Peyer's patch (tissue), 4 donors: ENCODE results near the gene TMEM259. TPM values are rescaled to one million over a fixed set of nuclear protein-coding genes. Genes with fewer than 3 reads are reported as not detected.

ENCODE experiments used
- DNase-seq, 3 donors: peaks; one replicate each; pipeline ENCODE4 v3.0.0-alpha.2; 2017 to 2019
- H3K27ac ChIP-seq, 4 donors: fragments of 200-600 bp; sonication (generic); one replicate each; pipeline ENCODE4 v1.5.1; 2016 to 2019
- H3K27me3 ChIP-seq, 2 donors: fragments of 200-600 bp; sonication (generic); one replicate each; pipeline ENCODE4 v1.5.1; 2019
- H3K36me3 ChIP-seq, 3 donors: fragments of 200-600 bp; sonication (generic); one replicate each; pipeline ENCODE4 v1.5.1; 2016 to 2019
- H3K4me1 ChIP-seq, 4 donors: fragments of 200-600 bp; sonication (generic); one replicate each; pipeline ENCODE4 v1.5.1; 2016 to 2019
- H3K4me3 ChIP-seq, 4 donors: fragments of 200-600 bp; sonication (generic); 1 replicate in 3 of 4; 2 replicates in 1 of 4; pipeline ENCODE4 v1.5.1; 2016 to 2019; ENCODE audit warnings: mild to moderate bottlenecking in 1 of 4
- H3K9me3 ChIP-seq, 4 donors: fragments of 200-600 bp; sonication (generic); one replicate each; pipeline ENCODE4 v1.5.1; 2016 to 2019; ENCODE audit warnings: mild to moderate bottlenecking in 1 of 4
- CTCF ChIP-seq, 6 experiments: fragments of 450-650 bp in 4 of 6; fragments of 200-600 bp in 2 of 6; sonication (generic) in 1 of 6; IDR thresholded peaks; one replicate each; pipeline ENCODE4 v1.5.1; 2017 to 2019; ENCODE audit warnings: antibody characterized with exemption in 6 of 6, mild to moderate bottlenecking in 3 of 6, moderate library complexity in 1 of 6
- POLR2A ChIP-seq, 2 donors: fragments of 450-650 bp; IDR thresholded peaks; one replicate each; pipeline ENCODE4 v1.5.1; 2017; ENCODE audit warnings: antibody characterized with exemption in 2 of 2, mild to moderate bottlenecking in 2 of 2, moderate library complexity in 2 of 2
- total RNA-seq, 4 donors: library from RNA; depleted of rRNA; stranded (reverse); fragments of >200 nt; gene quantifications; one replicate each; pipeline ENCODE4 v1.1.0, GENCODE V29; 2016

The TMEM259 gene
- total RNA-seq, 4 donors from 2014 or later, result 287 to 409 (median 366) TPM

GRCh38 chr19:1067341-1067957, 46.5 kb upstream of the TMEM259 start:
- peak overlapping the region; percentile 76 to 99 (median 84) for H3K27ac ChIP-seq
- peaks cover 0 to 61% (median 35%) of the 10 kb centered on the region in 4 donors for H3K4me1 ChIP-seq
- peak in 1 of 3 donors; percentile 55 for DNase-seq

GRCh38 chr19:1066748-1067340, 45.9 kb upstream of the TMEM259 start, which contains the start of gene ARHGAP45:
Gene ARHGAP45 (plus strand): TSS chr19:1067167. CDS start chr19:1067406, 239 bp downstream.
- Histone ChIP-seq H3K4me1 (peaks cover 0 to 61% (median 35%) of the 10 kb centered on the region in 4 donors), H3K36me3 (no peaks in the 10 kb centered on the region), H3K27me3 (peaks cover 0 to 37% of the 10 kb centered on the region in 2 donors), H3K4me3 (peak within 1 kb of the TSS; percentile 56 to 75 (median 64)), H3K27ac (peak within 1 kb of the TSS; percentile 76 to 99 (median 84)), H3K9me3 (no peaks in the 10 kb centered on the region)
- TF ChIP-seq CTCF (IDR thresholded peaks at IDR 0.05), result no peak
- no peak for TF ChIP-seq POLR2A (IDR thresholded peaks at IDR 0.05)
- DNase-seq, result peak; percentile 73 to 92 (median 86)

More at GRCh38 chr19:1067341-1067957, 46.5 kb upstream of the TMEM259 start:
- Histone ChIP-seq H3K4me3 (peak overlapping the region; percentile 56 to 75 (median 64)), H3K27me3 (peaks cover 0 to 37% of the 10 kb centered on the region in 2 donors), H3K9me3 (no peaks in the 10 kb centered on the region), H3K36me3 (no peaks in the 10 kb centered on the region)
- TF ChIP-seq CTCF (IDR thresholded peaks at IDR 0.05) (no peak), POLR2A (IDR thresholded peaks at IDR 0.05) (no peak)

- peaks cover 0 to 32% of the 10 kb centered on the region in 2 donors for H3K27me3 ChIP-seq
- H3K36me3 ChIP-seq, result no peaks in the 10 kb centered on the region
- TF ChIP-seq POLR2A (IDR thresholded peaks at IDR 0.05) (no peak), CTCF (IDR thresholded peaks at IDR 0.05) (no peak)
- H3K4me1 ChIP-seq, result peaks cover 0 to 57% (median 34%) of the 10 kb centered on the region in 4 donors
- peak in 1 of 3 donors; percentile 56 for DNase-seq
- no peaks in the 10 kb centered on the region for H3K9me3 ChIP-seq
- peak overlapping the region; percentile 76 to 99 (median 84) for H3K27ac ChIP-seq
- H3K4me3 ChIP-seq, result peak overlapping the region; percentile 56 to 75 (median 64)
These were observed 45.4 kb upstream of the TMEM259 start for GRCh38 chr19:1066251-1066747.

GRCh38 chr19:1065606-1066109, 44.7 kb upstream of the TMEM259 start:
- Histone ChIP-seq H3K4me1 (peaks cover 0 to 51% (median 31%) of the 10 kb centered on the region in 4 donors), H3K4me3 (peak overlapping the region in 2 of 4 donors; percentile 1 to 58), H3K27me3 (peaks cover 0 to 25% of the 10 kb centered on the region in 2 donors), H3K9me3 (no peaks in the 10 kb centered on the region), H3K36me3 (no peaks in the 10 kb centered on the region), H3K27ac (peak overlapping the region in 3 of 4 donors; percentile 66 to 76 (median 71))
- DNase-seq, result peak in 2 of 3 donors; percentile 83 to 86
- TF ChIP-seq POLR2A (IDR thresholded peaks at IDR 0.05), result peak in 1 of 2 donors; percentile 46
- no peak for TF ChIP-seq CTCF (IDR thresholded peaks at IDR 0.05)

GRCh38 chr19:1064661-1065605, 44.0 kb upstream of the TMEM259 start:
- peaks cover 0 to 21% of the 10 kb centered on the region in 2 donors for H3K27me3 ChIP-seq
- H3K27ac ChIP-seq, result peak overlapping the region in 3 of 4 donors; percentile 60 to 71 (median 66)
- H3K4me3 ChIP-seq, result peak overlapping the region in 2 of 4 donors; percentile 0 to 16
- TF ChIP-seq POLR2A (IDR thresholded peaks at IDR 0.05), result no peak
- peak; percentile 86 to 93 (median 90) for TF ChIP-seq CTCF (IDR thresholded peaks at IDR 0.05)
- DNase-seq, result peak; percentile 68 to 87 (median 87)
- H3K36me3 ChIP-seq, result no peaks in the 10 kb centered on the region
- no peaks in the 10 kb centered on the region for H3K9me3 ChIP-seq
- peaks cover 0 to 48% (median 28%) of the 10 kb centered on the region in 4 donors for H3K4me1 ChIP-seq
